ENCODE data around the gene LAS1L.

Gene LAS1L

GRCh38 chrX:65551086-65551485 is 16.5 kb upstream of the LAS1L start:
- TF ChIP-seq GLIS3 (CRISPR knock-in tag; IDR thresholded peaks at IDR 0.05) (no peak), BACH2 (CRISPR knock-in tag; IDR thresholded peaks at IDR 0.05; ENCODE audit: borderline replicate concordance) (no peak), ZFP3 (CRISPR knock-in tag; IDR thresholded peaks at IDR 0.05) (no peak), PPARA (CRISPR knock-in tag; IDR thresholded peaks at IDR 0.05; ENCODE audit: borderline replicate concordance) (no peak), TCF4 (CRISPR knock-in tag; IDR thresholded peaks at IDR 0.05; ENCODE audit: borderline replicate concordance) (no peak), TSHZ2 (CRISPR knock-in tag; IDR thresholded peaks at IDR 0.05) (no peak), CSDC2 (CRISPR knock-in tag; IDR thresholded peaks at IDR 0.05) (no peak), ZNF70 (CRISPR knock-in tag; IDR thresholded peaks at IDR 0.05) (no peak), ZNF565 (CRISPR knock-in tag; conservative IDR thresholded peaks at IDR 0.05; ENCODE audit: low read depth) (no peak), OSR1 (CRISPR knock-in tag; IDR thresholded peaks at IDR 0.05) (no peak), ZFP30 (CRISPR knock-in tag; IDR thresholded peaks at IDR 0.05) (no peak), ARNTL (CRISPR knock-in tag; IDR thresholded peaks at IDR 0.05; ENCODE audit: borderline replicate concordance, low read depth) (no peak), PATZ1 (CRISPR knock-in tag; IDR thresholded peaks at IDR 0.05; ENCODE audit: borderline replicate concordance) (no peak), CREB5 (CRISPR knock-in tag; IDR thresholded peaks at IDR 0.05; ENCODE audit: low read depth) (no peak), TOX (CRISPR knock-in tag; IDR thresholded peaks at IDR 0.05; ENCODE audit: borderline replicate concordance) (no peak), ZC3H10 (CRISPR knock-in tag; IDR thresholded peaks at IDR 0.05) (no peak), RARB (CRISPR knock-in tag; IDR thresholded peaks at IDR 0.05) (no peak), ISL1 (CRISPR knock-in tag; IDR thresholded peaks at IDR 0.05) (no peak)
- peak; percentile 22; the same call in 1 of the 3 replicates for ATAC-seq

- TF ChIP-seq ZFP30 (CRISPR knock-in tag; IDR thresholded peaks at IDR 0.05) (no peak), ISL1 (CRISPR knock-in tag; IDR thresholded peaks at IDR 0.05) (no peak)
- ATAC-seq = no peak
These were observed 10.9 kb upstream of the LAS1L start for GRCh38 chrX:65545456-65545855.

- TF ChIP-seq BACH2 (CRISPR knock-in tag; IDR thresholded peaks at IDR 0.05; ENCODE audit: borderline replicate concordance) = no peak
- no peak for TF ChIP-seq ZNF8 (CRISPR knock-in tag; IDR thresholded peaks at IDR 0.05)
- no peak for TF ChIP-seq POU6F1 (CRISPR knock-in tag; IDR thresholded peaks at IDR 0.05; ENCODE audit: borderline replicate concordance, low read depth)
- TF ChIP-seq ZNF70 (CRISPR knock-in tag; IDR thresholded peaks at IDR 0.05) = no peak
- no peak for TF ChIP-seq ZFP3 (CRISPR knock-in tag; IDR thresholded peaks at IDR 0.05)
- TF ChIP-seq ESRRG (CRISPR knock-in tag; IDR thresholded peaks at IDR 0.05) = no peak
- no peak for TF ChIP-seq CSRNP3 (CRISPR knock-in tag; IDR thresholded peaks at IDR 0.05)
- no peak for TF ChIP-seq CREB5 (CRISPR knock-in tag; IDR thresholded peaks at IDR 0.05; ENCODE audit: low read depth)
- TF ChIP-seq TSHZ2 (CRISPR knock-in tag; IDR thresholded peaks at IDR 0.05) = no peak
- TF ChIP-seq PPARA (CRISPR knock-in tag; IDR thresholded peaks at IDR 0.05; ENCODE audit: borderline replicate concordance) = no peak
- no peak for TF ChIP-seq RARB (CRISPR knock-in tag; IDR thresholded peaks at IDR 0.05)
- no peak for TF ChIP-seq ARNTL (CRISPR knock-in tag; IDR thresholded peaks at IDR 0.05; ENCODE audit: borderline replicate concordance, low read depth)
- no peak for TF ChIP-seq ZC3H10 (CRISPR knock-in tag; IDR thresholded peaks at IDR 0.05)
- no peak for TF ChIP-seq OSR1 (CRISPR knock-in tag; IDR thresholded peaks at IDR 0.05)
- no peak for TF ChIP-seq ZFP30 (CRISPR knock-in tag; IDR thresholded peaks at IDR 0.05)
- no peak for TF ChIP-seq TCF4 (CRISPR knock-in tag; IDR thresholded peaks at IDR 0.05; ENCODE audit: borderline replicate concordance)
- TF ChIP-seq GLIS3 (CRISPR knock-in tag; IDR thresholded peaks at IDR 0.05) = no peak
- TF ChIP-seq SNAI2 (CRISPR knock-in tag; IDR thresholded peaks at IDR 0.05) = no peak
- ATAC-seq = no peak
These were observed 2.6 kb upstream of the LAS1L start for GRCh38 chrX:65537229-65537628.
